NCI-H510A (cell line): Measurements from ENCODE around the gene DCTN2.
"Not testable (repeated sequence)": the region's sequence is repeated elsewhere in the genome, so short reads cannot be mapped to it uniquely, and the experiment has no call there.

Experiments used
- DNase-seq: peaks from one replicate; lab custom pipeline; 2025; lab: John Stamatoyannopoulos, UW

The DCTN2 gene

DNA sequence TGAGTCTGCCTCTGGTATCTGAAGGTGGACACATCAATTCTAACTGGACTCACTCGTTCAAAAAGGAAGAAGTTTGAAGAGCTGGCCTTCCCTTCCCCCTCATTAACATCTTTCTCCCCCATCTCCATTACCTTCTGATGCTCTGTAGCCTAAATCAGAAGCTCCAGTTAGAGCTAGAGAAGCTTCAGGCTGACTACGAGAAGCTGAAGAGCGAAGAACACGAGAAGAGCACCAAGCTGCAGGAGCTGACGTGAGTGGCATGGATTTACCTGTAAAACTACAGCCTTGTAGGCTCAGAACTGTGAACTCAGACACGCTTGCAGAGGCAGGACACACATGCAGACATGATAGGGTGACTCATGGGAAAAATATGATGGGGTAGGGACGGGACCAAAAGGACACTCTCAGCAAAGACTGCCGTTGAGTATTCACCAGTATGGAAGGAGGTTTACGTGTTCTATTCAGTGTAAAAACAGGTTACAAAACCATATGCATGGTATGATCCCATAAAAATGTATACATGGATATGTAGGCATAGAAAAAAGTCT is 29.7 kb upstream of the DCTN2 start:
- DNase-seq: no peak

DNA sequence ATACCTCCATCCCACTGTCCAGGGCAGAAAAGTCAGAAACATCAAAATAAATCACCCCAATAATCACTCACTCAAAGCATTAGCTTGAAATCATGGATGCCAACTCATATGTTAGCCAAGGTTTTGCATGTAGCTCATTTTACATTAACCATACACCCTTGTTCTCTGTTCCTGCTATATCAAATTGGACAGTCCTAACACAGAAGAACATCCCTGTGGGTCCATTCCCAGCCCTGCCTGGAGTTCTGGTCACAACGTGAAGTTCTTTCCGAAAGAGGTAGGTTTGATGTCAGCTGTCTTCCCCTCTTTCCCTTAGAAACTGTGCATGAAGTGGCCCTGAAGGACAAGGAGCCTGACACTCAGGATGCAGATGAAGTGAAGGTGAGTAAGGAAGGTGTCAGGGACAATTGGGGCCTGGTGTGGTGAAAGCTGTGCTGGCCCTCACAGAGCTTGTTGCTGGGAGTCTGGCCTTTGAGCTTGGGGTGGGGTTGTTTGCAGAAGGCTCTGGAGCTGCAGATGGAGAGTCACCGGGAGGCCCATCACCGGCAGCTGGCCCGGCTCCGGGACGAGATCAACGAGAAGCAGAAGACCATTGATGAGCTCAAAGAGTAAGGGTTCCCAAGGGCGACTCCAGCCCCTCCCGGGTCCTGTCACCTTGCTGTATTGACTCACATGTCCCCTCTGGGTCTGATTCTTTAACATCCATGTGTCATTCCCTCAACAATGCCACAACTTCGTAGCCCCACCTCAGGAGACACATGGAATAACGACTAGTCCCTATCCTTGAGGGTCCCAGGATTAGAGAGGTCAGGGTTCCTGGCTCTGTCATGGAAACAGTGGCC is 29.0 kb upstream of the DCTN2 start:
- no peak for DNase-seq

DNA sequence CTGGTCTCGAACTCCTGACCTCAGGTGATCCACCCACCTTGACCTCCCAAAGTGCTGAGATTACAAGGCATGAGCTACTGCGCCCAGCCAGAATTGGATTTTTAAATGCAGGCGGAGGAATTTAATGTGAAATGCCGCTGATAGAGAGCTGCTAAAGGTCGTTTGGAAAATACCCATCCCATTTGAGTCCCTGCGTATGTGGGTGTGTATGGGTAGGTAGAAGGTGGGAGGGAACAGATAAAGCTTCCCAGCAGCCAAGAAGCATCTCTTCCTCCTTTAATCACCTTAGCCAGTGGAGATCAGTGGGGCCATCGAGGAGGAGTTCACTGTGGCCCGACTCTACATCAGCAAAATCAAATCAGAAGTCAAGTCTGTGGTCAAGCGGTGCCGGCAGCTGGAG is 27.8 kb upstream of the DCTN2 start:
- no peak for DNase-seq

DNA sequence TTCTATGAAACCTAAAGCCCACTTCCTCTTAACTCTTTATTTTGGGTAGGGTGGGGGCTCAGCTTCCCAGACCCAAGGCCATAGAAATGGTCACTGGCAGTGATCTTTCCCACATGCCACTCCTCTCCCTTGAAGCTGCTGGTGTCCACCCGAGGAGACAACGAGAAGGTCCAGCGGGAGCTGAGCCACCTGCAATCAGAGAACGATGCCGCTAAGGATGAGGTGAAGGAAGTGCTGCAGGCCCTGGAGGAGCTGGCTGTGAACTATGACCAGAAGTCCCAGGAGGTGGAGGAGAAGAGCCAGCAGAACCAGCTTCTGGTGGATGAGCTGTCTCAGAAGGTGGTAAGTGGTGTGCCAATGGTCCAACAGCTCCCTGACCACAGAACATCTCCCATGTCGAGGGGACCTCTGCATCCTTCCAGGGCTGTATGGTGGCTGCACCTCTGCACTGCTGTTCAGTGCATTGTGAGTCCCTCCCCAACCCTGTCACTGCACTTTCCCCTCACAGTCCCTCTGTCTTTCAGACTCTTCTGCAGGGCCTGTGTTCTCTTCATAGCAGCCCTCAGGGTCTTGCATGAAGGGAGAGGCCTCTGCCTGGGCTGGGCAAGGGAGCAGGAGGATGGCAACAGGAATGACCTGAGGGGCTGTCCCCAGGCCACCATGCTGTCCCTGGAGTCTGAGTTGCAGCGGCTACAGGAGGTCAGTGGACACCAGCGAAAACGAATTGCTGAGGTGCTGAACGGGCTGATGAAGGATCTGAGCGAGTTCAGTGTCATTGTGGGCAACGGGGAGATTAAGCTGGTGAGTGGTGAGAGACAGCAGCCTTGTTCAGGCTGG is 25.2 kb upstream of the DCTN2 start:
- DNase-seq: no peak

DNA sequence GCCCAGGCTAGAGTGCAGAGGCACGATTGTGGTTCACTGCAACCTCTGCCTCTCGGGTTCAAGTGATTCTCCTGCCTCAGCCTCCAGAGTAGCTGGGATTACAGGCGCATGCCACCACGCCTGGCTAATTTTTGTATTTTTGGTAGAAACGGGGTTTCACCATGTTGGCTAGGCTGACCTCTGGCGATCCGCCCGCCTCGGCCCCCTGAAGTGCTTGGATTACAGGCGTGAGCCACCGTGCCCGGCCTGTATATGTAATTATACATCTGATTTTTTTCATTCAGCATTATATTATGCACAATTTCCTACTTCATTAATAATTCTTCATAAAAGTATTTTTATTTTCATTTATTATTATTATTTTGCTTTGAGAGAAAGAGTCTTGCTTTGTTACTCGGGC is 23.4 kb upstream of the DCTN2 start:
- DNase-seq: not testable (repeated sequence)

DNA sequence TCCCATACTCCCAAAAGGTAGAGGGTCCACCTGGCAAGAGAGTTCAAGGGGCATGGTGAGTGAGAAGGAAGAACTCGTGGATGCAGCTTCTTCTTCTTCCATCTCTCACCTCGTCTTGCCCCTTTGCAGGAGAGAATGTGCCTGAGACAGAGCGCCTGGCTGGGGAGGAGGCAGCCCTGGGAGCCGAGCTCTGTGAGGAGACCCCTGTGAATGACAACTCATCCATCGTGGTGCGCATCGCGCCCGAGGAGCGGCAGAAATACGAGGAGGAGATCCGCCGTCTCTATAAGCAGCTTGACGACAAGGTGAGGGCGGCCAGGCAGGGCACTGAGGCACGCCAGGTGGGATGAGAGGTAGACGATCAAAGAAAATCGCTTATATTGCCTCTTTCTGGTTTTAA is 22.9 kb upstream of the DCTN2 start:
- no peak for DNase-seq

DNA sequence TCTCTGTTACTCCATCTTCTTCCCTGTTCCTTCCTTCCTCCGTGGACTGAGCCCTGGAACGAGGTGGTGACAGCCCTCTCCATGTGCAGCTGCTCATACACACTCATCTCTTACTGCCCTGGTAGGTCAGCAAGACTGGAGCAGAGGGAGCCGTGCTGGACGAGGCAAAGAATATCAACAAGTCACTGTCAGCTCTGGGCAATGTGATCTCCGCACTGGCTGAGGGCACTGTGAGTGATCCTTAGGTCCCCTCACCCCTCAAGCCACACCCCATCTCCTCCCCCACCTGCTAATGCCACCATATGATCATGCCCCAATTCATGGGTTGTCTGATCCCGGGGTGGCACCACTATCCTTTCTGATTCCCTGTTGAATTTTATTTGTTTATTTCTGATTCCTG is 21.8 kb upstream of the DCTN2 start:
- no peak for DNase-seq

DNA sequence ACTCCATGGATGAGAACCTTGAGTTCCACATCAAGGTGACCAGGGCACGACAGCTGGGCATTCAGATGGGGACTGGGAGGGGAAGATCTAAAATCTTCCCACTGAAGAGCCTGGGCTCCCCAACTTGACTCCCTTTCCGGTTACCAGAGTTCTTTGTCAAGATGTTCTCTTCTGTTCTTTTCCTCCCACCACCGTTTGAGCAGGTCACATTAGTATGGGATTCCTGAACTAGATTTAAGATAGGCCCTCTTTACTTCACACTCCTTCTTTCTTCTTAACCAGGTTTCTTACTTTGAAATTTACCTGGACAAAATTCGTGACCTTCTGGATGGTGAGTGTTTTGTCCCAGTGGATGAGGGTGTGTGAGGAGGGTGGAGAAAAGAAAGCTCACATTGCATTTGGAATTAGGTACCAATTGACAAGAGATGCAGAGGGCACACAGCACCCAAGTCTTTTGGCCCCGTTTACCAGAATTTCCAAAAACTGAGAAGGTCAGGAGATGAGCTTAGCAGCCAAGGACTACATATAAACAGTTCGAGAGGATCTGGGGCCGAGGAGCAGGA is 17.3 kb upstream of the DCTN2 start:
- no peak for DNase-seq

DNA sequence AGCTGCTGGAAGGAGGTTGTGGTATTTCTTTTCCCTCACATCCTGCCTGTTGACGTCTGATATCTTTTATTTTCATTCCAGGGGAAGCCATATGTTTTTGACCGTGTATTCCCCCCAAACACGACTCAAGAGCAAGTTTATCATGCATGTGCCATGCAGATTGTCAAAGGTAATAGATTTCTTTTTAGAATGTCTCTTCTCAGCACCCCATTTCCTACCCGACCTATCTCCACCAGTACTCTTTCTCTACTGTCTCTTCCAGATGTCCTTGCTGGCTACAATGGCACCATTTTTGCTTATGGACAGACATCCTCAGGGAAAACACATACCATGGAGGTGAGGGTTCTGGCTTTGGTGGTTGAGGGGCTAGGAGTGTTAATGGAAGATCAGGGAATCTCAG is 16.4 kb upstream of the DCTN2 start:
- DNase-seq: no peak

DNA sequence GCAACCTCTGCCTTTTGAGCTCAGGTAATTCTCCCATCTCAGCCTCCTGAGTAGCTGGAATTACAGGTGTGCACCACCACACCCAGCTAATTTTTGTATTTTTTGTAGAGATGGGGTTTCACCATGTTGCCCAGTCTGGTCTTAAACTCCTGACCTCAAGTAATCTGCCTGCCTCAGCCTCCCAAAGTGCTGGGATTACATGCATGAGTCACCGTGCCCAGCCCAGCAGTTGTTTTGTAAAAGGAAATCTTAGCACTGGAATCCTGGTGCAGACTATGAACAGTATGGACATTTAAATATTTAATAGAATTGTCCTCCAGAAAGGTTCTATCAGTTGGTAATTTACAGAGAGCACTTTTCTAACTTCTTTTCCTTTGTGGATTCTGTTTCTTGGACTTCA is 14.1 kb upstream of the DCTN2 start:
- DNase-seq: not testable (repeated sequence)

DNA sequence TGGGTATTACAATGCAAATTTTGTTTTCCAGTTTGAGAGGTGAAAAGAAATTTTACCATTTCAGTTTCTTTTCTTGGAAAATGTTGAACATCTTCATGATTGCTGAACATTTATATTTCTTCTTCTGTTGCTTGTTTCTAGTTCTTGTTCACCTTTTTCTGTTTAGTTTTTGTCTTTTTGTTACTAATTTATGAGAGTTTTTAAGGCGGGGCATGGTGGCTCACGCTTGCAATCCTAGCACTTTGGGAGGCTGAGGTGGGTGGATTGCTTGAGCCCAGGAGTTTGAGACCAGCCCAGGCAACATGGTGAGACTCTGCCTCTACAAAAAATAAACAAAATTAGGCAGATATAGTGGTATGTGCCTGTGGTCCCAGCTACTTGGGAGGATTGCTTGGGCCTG is 13.5 kb upstream of the DCTN2 start:
- no peak for DNase-seq

DNA sequence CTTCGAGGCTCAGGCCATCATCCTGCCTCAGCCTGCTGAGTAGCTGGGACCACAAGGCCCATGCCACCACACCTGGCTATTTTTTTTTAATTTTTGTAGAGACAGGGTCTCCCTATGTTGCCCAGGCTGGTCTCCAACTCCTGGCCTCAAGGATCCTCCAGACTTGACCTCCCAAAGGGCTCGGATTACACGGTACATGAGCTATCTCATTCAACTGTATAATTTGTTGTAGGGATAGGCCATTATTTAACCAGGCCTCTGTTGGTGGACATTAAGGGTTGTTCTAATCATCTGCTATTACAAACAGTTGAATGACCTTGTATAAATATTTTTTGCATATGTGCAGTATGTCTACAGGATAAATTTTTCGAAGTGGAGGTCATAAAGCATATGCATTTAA is 11.9 kb upstream of the DCTN2 start:
- no peak for DNase-seq

DNA sequence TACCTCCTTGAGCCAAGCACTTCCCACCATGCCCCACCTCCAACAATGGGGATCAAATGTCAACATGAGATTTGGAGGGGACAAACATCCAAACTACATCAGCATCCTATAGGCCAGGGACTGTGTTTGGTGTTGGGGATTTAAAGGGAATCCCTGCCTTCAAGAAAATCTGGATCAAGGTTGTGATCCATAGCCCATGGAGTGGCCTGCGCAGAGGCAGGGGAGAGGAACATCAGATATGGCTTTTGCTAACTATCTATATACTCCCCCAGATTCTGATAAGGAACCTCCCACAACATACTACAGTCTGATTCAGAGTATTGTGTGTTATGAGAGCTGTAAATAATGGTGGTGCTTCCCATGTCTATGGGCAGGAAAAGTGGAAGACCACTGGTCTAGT is 7.9 kb upstream of the DCTN2 start:
- no peak for DNase-seq

DNA sequence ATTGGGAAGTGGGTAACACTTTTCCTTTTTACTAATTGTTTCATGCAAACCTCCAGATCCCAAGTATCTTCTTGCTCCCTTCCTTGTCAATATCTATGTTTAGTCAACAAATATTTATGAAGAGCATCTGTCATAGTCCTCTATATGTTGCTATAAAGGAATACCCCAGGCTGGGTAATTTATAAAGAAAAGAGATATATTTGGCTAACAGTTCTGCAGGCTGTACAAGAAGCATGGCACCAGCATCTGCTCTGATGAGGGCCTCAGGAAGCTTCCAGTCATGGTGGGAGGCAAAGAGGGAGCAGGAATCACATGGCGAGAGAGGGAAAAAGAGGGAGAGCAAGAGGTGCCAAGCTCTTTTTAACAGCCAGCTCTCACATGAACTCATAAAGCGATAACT is 7.5 kb upstream of the DCTN2 start:
- no peak for DNase-seq

DNA sequence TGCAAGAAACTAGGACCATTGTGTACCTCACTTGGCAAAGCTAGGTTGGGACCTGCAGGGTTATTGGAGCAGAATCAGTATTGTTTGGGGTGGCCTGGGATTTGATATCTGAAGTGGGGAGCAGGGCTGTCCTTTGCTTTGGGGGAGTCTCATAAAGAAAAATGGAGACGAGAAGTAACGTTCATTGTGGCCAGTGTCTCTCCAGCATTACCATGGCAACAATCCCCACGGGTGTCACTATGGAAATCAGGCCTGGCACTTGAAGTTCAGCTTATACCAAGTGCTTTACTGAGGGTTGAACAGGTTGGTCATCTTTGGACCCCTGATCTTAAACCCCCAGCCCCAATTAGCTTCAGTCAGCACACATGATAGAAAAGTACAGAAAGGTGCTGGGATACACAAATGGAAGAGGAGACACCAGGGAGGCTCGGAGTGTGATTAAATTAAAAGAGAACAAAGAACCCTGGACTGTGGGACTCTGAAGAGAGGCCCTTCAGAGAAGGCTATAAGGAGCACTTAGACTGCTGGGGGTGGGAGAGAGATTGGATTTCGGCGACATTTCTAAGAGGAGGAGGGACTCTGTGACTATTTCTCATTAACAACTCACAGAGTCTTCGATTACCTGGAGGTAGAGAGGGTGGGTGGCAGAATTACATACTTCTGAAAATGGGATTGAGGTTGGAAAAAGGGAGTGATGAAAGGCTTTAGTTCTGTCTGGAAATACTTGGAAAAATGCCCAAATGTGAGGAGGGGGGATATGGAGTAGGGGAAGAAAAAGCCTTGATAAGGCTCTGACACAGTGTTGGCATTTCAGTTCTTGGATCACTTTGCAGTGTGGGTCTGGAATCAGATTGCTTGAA is 6.6 kb upstream of the DCTN2 start:
- DNase-seq: no peak

DNA sequence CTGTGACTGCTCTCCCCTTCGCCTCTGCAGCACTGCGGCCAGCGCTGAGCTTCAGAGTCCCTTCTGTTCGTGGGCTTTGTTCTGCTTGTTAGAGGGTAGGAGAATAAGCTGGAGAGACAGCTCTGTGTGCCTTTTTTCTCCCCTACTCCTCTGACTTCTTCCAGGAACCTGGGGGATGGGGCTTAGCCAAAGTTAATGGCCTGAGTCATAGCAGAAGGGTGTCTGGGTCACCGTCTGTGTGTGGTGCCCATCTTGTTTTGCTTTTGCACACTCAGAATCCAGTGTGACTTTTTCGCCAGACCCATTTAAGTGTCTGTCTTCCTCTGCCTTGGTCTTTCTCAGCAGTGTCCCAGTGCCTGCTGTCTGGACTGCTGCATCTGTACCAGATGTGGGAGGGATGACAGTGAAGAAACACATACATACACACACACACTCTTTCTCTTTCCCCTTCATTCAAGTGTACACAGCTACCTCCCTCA is 5.9 kb upstream of the DCTN2 start:
- DNase-seq: no peak

DNA sequence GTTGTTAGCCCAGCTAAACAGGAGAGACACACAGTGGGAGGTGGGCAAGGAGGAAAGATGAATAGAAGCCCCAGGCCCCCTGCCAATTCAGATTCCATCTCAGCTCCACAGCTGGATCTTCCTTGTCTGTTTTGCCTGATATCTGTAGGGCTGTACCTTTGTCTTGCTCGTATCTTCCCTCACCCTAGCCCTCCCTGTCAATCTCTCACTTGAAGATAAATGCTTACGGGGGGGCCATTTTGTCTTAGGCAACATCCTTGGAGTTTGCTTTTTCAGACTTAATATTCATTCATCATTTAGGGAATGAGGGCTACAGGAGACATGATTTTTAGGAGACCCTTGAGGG is 5.3 kb upstream of the DCTN2 start:
- no peak for DNase-seq

DNA sequence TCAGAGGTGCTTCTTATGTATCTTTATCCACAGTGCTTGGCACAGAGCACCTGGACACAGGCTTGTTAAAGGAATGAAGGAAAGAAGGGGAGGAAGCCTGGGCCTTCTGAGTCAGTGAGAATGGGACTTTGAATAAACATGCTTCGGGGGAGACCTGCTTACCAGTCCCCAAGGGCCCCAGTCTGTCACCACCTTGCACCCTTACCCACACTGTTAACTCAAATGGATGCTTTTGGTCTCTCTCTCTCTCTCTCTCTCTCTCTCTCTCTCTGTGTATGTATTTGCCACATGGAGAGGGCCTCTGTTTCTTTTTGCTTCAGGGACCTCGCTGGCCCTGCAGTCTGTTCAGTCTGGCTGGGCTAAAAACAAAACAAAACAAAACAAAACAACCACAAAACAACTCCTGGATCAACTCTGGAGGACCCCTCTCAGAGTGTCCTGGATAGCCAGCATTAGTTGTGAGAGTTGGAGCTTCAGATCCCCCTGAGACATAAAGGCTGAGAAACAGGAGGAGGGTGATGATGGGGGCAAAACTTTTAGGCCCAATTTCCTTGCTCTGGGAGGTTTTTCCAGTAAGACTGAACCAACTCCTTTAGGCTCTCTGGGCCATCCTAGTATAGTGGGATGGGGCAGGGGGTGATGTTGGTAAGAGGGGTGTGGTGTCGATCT is 4.8 kb upstream of the DCTN2 start:
- no peak for DNase-seq

DNA sequence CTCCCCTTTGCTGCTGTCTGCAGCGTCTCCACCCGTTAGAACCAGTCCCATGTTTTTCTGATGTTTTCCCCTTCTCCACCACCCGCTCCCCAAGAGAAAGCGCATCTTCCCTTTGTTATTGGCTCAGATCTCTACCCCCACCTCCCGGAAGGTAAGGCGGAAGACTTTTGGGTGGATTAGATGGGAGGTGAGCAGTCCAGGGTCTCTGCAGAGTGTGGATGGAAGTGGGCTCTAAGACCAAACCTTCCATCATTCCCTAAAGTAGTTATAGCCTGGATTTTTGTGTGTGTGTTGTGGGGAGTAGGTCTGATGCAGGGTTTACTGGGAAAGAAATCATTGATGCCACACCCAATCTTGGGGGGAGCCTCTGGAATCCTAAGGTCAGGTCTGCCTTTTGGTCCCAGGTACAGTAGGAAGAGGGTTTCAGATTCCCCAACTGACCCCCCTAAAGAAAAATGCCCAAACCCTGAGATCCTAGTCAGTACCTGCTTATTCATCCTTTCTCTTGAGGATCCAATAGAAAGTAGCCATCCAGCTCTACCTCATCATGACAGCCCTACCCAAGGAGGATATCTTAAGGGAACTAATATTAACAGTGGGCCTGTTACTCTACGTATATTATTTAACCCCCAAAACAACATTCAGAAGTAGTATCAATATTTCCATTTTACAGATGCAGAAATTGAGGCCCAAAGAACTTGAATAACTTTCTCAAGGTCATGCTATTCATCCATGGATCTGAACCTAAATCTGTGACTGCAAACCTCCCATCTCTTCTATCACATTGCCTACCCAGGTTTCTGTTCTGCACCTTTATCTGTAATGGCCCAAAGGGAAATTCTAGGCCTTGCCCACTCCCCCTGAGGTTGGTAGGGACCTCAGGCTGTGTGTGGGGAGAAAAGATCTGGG is 3.9 kb upstream of the DCTN2 start:
- no peak for DNase-seq
